Calu3 (cell line): ENCODE results near the gene GYPA. TPM values are rescaled to one million over a fixed set of nuclear protein-coding genes. Genes with fewer than 3 reads are reported as not detected.
"Not testable (repeated sequence)": the region's sequence is repeated elsewhere in the genome, so short reads cannot be mapped to it uniquely, and the experiment has no call there.

Experiments
- BruUV-seq: library from RNA; stranded (reverse); fragments of 400-500 nt; replicated peaks from 2 replicates; lab custom pipeline; 2021; lab: Mats Ljungman, UMichigan
- CTCF ChIA-PET: fragments of 300-600 bp; sonication (Branson Sonifier 250); formaldehyde crosslinking; loops from one replicate; lab custom pipeline; 2022; ENCODE audit warnings: antibody characterized with exemption; lab: Charles Lee
- DNase-seq: peaks from one replicate; pipeline ENCODE4 v3.0.0; 2022
- H3K27ac Mint-ChIP-seq: one replicate; pipeline ENCODE4 v1.8.0; 2022; ENCODE audit warnings: mixed read lengths; ENCODE audit not compliant: unreplicated experiment
- H3K27me3 Mint-ChIP-seq: one replicate; pipeline ENCODE4 v1.8.0; 2022; ENCODE audit warnings: mixed read lengths; ENCODE audit not compliant: unreplicated experiment
- H3K36me3 Mint-ChIP-seq: one replicate; pipeline ENCODE4 v1.8.0; 2022; ENCODE audit warnings: mild to moderate bottlenecking, moderate library complexity, mixed read lengths; ENCODE audit not compliant: insufficient read depth, unreplicated experiment
- H3K4me1 Mint-ChIP-seq: one replicate; pipeline ENCODE4 v1.8.0; 2022; ENCODE audit warnings: mild to moderate bottlenecking, low read depth, mixed read lengths; ENCODE audit not compliant: unreplicated experiment
- H3K4me3 Mint-ChIP-seq: one replicate; pipeline ENCODE4 v1.8.0; 2022; ENCODE audit warnings: mild to moderate bottlenecking, low read depth, moderate library complexity, mixed read lengths; ENCODE audit not compliant: unreplicated experiment
- H3K9me3 Mint-ChIP-seq: one replicate; pipeline ENCODE4 v1.8.0; 2022; ENCODE audit warnings: low read depth, mixed read lengths; ENCODE audit not compliant: unreplicated experiment
- intact Hi-C: fragments of 100-400 bp; cut with micrococcal nuclease; formaldehyde crosslinking; loops from one replicate; pipeline ENCODE4 v1.10.0; 2022; ENCODE audit not compliant: unreplicated experiment
- total RNA-seq: library from RNA; stranded (reverse); gene quantifications from 2 replicates; pipeline ENCODE4 v1.2.3, GENCODE V29; 2022

The GYPA gene
- total RNA-seq, 1 experiment from 2014 or later = not detected

- CTCF ChIA-PET = not testable (repeated sequence)
Observed at GRCh38 chr4:144060234-144060859, 80.2 kb downstream of the GYPA start.

More at GRCh38 chr4:144060234-144060859, 80.2 kb downstream of the GYPA start:
- H3K4me1 Mint-ChIP-seq, intact Hi-C loops, H3K36me3 Mint-ChIP-seq, H3K27me3 Mint-ChIP-seq, H3K4me3 Mint-ChIP-seq, DNase-seq, H3K27ac Mint-ChIP-seq, H3K9me3 Mint-ChIP-seq, BruUV-seq: not testable (repeated sequence)

Other genes with a start within 250 kb of the GYPA start
- not detected in 2 replicates for gene GYPE, start 235.2 kb downstream of the GYPA start, total RNA-seq
- gene GYPB, start 121.3 kb downstream of the GYPA start, total RNA-seq = not detected in 2 replicates